ENCODE measurements around the gene EPOP.

The EPOP gene

GRCh38 chr17:38690386-38690785 lies 15.6 kb upstream of the EPOP start:
- no peak overlapping the region for H3K4me2 ChIP-seq
- H3K4me3 ChIP-seq (IDR thresholded peaks at IDR 0.05; ENCODE audit: insufficient read depth, low read depth, low read length) = no peak overlapping the region
- no peaks in the 10 kb centered on the region for H3K36me3 ChIP-seq (ENCODE audit: insufficient read depth)
- no peaks in the 10 kb centered on the region for H3K27me3 ChIP-seq (ENCODE audit: insufficient read depth, low read depth)
- no peaks in the 10 kb centered on the region for H4K20me1 ChIP-seq (ENCODE audit: insufficient read depth)
- H2AFZ ChIP-seq (ENCODE audit: low read depth) = no peak overlapping the region
- H3K9ac ChIP-seq = no peak overlapping the region
- no peaks in the 10 kb centered on the region for H3K79me2 ChIP-seq (ENCODE audit: insufficient read depth, low read depth)
- H3K27ac ChIP-seq = no peak overlapping the region
- TF ChIP-seq CTCF (conservative IDR thresholded peaks at IDR 0.05; ENCODE audit: low read depth, low read length) = no peak
- no peaks in the 10 kb centered on the region for H3K4me1 ChIP-seq (ENCODE audit: low read depth, poor library complexity, severe bottlenecking)

- H3K9ac ChIP-seq = no peak overlapping the region
- no peaks in the 10 kb centered on the region for H3K79me2 ChIP-seq (ENCODE audit: insufficient read depth, low read depth)
- no peaks in the 10 kb centered on the region for H3K36me3 ChIP-seq (ENCODE audit: insufficient read depth)
- H4K20me1 ChIP-seq (ENCODE audit: insufficient read depth) = no peaks in the 10 kb centered on the region
- no peaks in the 10 kb centered on the region for H3K4me1 ChIP-seq (ENCODE audit: low read depth, poor library complexity, severe bottlenecking)
- no peak overlapping the region for H3K4me3 ChIP-seq (IDR thresholded peaks at IDR 0.05; ENCODE audit: insufficient read depth, low read depth, low read length)
- TF ChIP-seq CTCF (conservative IDR thresholded peaks at IDR 0.05; ENCODE audit: low read depth, low read length) = no peak
- no peak overlapping the region for H3K27ac ChIP-seq
- H3K4me2 ChIP-seq = no peak overlapping the region
- H3K27me3 ChIP-seq (ENCODE audit: insufficient read depth, low read depth) = no peaks in the 10 kb centered on the region
- H2AFZ ChIP-seq (ENCODE audit: low read depth) = no peak overlapping the region
Observed at GRCh38 chr17:38687286-38687685, 12.5 kb upstream of the EPOP start.

- H3K27ac ChIP-seq = no peak overlapping the region
- H2AFZ ChIP-seq (ENCODE audit: low read depth) = no peak overlapping the region
- H3K4me1 ChIP-seq (ENCODE audit: low read depth, poor library complexity, severe bottlenecking) = peaks cover 3% of the 10 kb centered on the region
- no peaks in the 10 kb centered on the region for H3K27me3 ChIP-seq (ENCODE audit: insufficient read depth, low read depth)
- no peak overlapping the region for H3K4me2 ChIP-seq
- H3K79me2 ChIP-seq (ENCODE audit: insufficient read depth, low read depth) = no peaks in the 10 kb centered on the region
- no peak overlapping the region for H3K4me3 ChIP-seq (IDR thresholded peaks at IDR 0.05; ENCODE audit: insufficient read depth, low read depth, low read length)
- H4K20me1 ChIP-seq (ENCODE audit: insufficient read depth) = no peaks in the 10 kb centered on the region
- TF ChIP-seq CTCF (conservative IDR thresholded peaks at IDR 0.05; ENCODE audit: low read depth, low read length) = no peak
- H3K36me3 ChIP-seq (ENCODE audit: insufficient read depth) = no peaks in the 10 kb centered on the region
- no peak overlapping the region for H3K9ac ChIP-seq
Observed at GRCh38 chr17:38685491-38685890, 10.7 kb upstream of the EPOP start.

- Histone ChIP-seq H4K20me1 (ENCODE audit: insufficient read depth) (no peaks in the 10 kb centered on the region), H3K36me3 (ENCODE audit: insufficient read depth) (no peaks in the 10 kb centered on the region), H3K79me2 (ENCODE audit: insufficient read depth, low read depth) (no peaks in the 10 kb centered on the region), H3K4me3 (IDR thresholded peaks at IDR 0.05; ENCODE audit: insufficient read depth, low read depth, low read length) (no peak overlapping the region), H3K4me1 (ENCODE audit: low read depth, poor library complexity, severe bottlenecking) (peaks cover 25% of the 10 kb centered on the region), H3K27ac (no peak overlapping the region), H3K4me2 (no peak overlapping the region), H3K9ac (no peak overlapping the region), H3K27me3 (ENCODE audit: insufficient read depth, low read depth) (no peaks in the 10 kb centered on the region), H2AFZ (ENCODE audit: low read depth) (no peak overlapping the region)
- TF ChIP-seq CTCF (conservative IDR thresholded peaks at IDR 0.05; ENCODE audit: low read depth, low read length) = no peak
Observed at GRCh38 chr17:38681096-38681495, 6.3 kb upstream of the EPOP start.

GRCh38 chr17:38677819-38678218 lies 3.1 kb upstream of the EPOP start:
- H3K9ac ChIP-seq = no peak overlapping the region
- no peak for TF ChIP-seq CTCF (conservative IDR thresholded peaks at IDR 0.05; ENCODE audit: low read depth, low read length)

More at GRCh38 chr17:38677819-38678218, 3.1 kb upstream of the EPOP start:
- Histone ChIP-seq H3K79me2 (ENCODE audit: insufficient read depth, low read depth) (no peaks in the 10 kb centered on the region), H3K4me1 (ENCODE audit: low read depth, poor library complexity, severe bottlenecking) (peaks cover 38% of the 10 kb centered on the region), H3K36me3 (ENCODE audit: insufficient read depth) (no peaks in the 10 kb centered on the region), H3K4me3 (IDR thresholded peaks at IDR 0.05; ENCODE audit: insufficient read depth, low read depth, low read length) (no peak overlapping the region), H3K4me2 (no peak overlapping the region), H3K27ac (no peak overlapping the region), H2AFZ (ENCODE audit: low read depth) (no peak overlapping the region), H4K20me1 (ENCODE audit: insufficient read depth) (no peaks in the 10 kb centered on the region), H3K27me3 (ENCODE audit: insufficient read depth, low read depth) (no peaks in the 10 kb centered on the region)

Measured in KMS-11 (cell line).